Erythroblast (primary cell): ENCODE results near the gene CEP20.
"Not testable (repeated sequence)": the region's sequence is repeated elsewhere in the genome, so short reads cannot be mapped to it uniquely, and the experiment has no call there.

ENCODE experiments used
- GATA1 ChIP-seq: IDR thresholded peaks from 2 replicates; pipeline ENCODE4 v1.6.1; 2011; ENCODE audit warnings: low read depth, mild to moderate bottlenecking, control low read depth, low read length, moderate library complexity
- POLR2A ChIP-seq: IDR thresholded peaks from 2 replicates; pipeline ENCODE4 v1.6.1; 2011; ENCODE audit warnings: mild to moderate bottlenecking, low read length

DNA sequence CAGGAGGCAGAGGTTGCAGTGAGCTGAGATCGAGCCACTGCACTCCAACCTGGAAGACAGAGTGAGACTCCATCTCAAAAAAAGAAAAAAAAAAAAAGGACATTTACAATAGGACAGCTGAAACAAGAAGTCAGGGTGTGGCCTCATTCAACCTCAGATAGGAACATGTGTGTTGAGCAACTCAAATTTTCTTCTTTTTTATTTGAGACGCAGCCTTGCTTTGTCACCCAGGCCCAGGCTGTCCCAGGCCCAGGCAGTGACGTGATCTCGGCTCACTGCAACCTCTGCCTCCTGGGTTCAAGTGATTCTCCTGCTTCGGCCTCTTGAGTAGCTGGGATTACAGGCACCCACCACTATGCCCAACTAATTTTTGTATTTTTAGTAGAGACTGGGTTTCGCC lies 48.4 kb upstream of the CEP20 start:
- TF ChIP-seq POLR2A, GATA1: not testable (repeated sequence)
